Measurements from ENCODE around the gene PRRX2. TPM values are rescaled to one million over a fixed set of nuclear protein-coding genes. Genes with fewer than 3 reads are reported as not detected.
A peak's percentile ranks its signal among the peaks of the same experiment; 100 is the strongest.

PRRX2 gene
- total and polyA plus RNA-seq, 2 of the 13 experiments (the other 11 are each of a cell fraction or from before 2014, with no cell fraction given): 0.05 TPM; not detected in 1

GRCh38 chr9:129641750-129642585 is 23.5 kb upstream of the PRRX2 start, which contains the start of gene ASB6 (continued):
- TF ChIP-seq ZBTB25 (CRISPR knock-in tag; IDR thresholded peaks at IDR 0.05) (peak; percentile 94), CREB1 (IDR thresholded peaks at IDR 0.05) (peak; percentile 57; the same call in 1 of the 2 replicates), CREB1 (CRISPR knock-in tag; IDR thresholded peaks at IDR 0.05) (no peak), ZNF674 (CRISPR knock-in tag; IDR thresholded peaks at IDR 0.05; ENCODE audit: low read depth) (peak; percentile 88; the same call in 1 of the 2 replicates), GABPB1 (CRISPR knock-in tag; IDR thresholded peaks at IDR 0.05) (peak; percentile 98), JDP2 (CRISPR knock-in tag; IDR thresholded peaks at IDR 0.05; ENCODE audit: borderline replicate concordance) (no peak), ZBTB4 (CRISPR knock-in tag; IDR thresholded peaks at IDR 0.05; ENCODE audit: borderline replicate concordance) (peak; percentile 11; the same call in 1 of the 2 replicates), THRA (CRISPR knock-in tag; IDR thresholded peaks at IDR 0.05; ENCODE audit: borderline replicate concordance) (peak; percentile 72), ZNF83 (CRISPR knock-in tag; IDR thresholded peaks at IDR 0.05; ENCODE audit: borderline replicate concordance) (no peak), GPBP1L1 (CRISPR knock-in tag; IDR thresholded peaks at IDR 0.05) (no peak), ZNF460 (CRISPR knock-in tag; IDR thresholded peaks at IDR 0.05; ENCODE audit: borderline replicate concordance) (peak; percentile 37; the same call in 1 of the 2 replicates), ARID3A (IDR thresholded peaks at IDR 0.05; ENCODE audit: low read depth, low read length) (peak; percentile 8; the same call in 1 of the 2 replicates), HMG20B (CRISPR knock-in tag; conservative IDR thresholded peaks at IDR 0.05) (no peak), ZNF354B (CRISPR knock-in tag; IDR thresholded peaks at IDR 0.05) (no peak), HINFP (CRISPR knock-in tag; IDR thresholded peaks at IDR 0.05; ENCODE audit: low read depth) (peak; percentile 99), ZNF652 (CRISPR knock-in tag; IDR thresholded peaks at IDR 0.05; ENCODE audit: borderline replicate concordance, low read depth) (peak; percentile 13; the same call in 1 of the 2 replicates), KLF12 (CRISPR knock-in tag; IDR thresholded peaks at IDR 0.05; ENCODE audit: borderline replicate concordance) (peak; percentile 62)

All from HepG2 (cell line).